GM21528 (cell line): ENCODE measurements around the gene RYR2.

Experiments used
- ATAC-seq: cut with Tn5 transposase; IDR thresholded peaks from one replicate; pipeline ENCODE4 v1.9.1; 2021; ENCODE audit warnings: mild to moderate bottlenecking, moderate library complexity; ENCODE audit not compliant: unreplicated experiment, low FRiP score

The RYR2 gene

DNA sequence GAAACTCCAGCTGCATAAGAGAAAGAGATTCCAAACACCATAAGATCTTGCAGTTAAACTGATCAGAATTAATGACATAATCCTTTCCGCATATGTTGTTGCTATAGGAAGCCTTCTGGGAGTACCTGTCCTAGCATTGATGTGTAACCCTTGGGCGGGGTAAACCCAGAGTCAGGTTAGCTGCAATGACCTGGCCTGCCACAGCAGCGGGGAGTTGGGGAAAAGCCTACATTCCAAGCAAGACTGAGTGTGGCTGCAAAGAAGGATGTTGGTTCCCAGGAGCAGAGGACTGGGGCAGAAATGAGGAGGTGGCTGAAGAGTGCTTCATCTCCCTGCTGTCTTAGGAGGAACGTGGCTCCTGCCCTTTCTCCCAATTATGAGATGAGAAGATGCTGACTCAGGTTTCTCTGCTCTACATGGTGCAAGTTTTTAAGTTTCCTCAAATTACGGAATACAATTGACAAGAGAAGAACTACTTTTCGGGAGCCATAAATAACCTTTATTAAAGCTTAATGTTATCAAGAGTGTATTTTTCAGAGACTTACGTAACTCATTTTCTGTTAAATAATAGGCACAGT is 142.1 kb downstream of the RYR2 start:
- ATAC-seq, result no peak

- no peak for ATAC-seq
Observed at GRCh38 chr1:237186675-237187074, 144.7 kb downstream of the RYR2 start.

DNA sequence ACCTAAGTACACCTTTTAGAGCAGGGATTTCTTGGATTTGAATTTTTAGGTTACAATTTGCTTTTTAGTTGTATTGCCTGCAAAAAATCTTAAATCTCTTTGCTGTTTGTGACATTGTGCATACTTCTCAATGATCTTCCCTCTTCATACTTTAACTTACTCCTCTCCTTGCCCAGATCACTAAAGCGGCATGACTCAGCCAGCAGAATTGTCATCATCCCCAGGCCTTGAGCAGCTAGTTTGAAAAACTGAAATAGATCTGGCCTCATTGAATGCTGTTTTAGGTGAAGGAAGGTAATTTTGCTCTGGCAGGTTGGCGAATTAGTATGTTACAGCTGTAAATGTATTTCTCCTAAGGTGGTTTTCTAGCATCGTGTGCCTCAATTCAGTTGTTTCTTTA is 145.9 kb downstream of the RYR2 start:
- no peak for ATAC-seq

DNA sequence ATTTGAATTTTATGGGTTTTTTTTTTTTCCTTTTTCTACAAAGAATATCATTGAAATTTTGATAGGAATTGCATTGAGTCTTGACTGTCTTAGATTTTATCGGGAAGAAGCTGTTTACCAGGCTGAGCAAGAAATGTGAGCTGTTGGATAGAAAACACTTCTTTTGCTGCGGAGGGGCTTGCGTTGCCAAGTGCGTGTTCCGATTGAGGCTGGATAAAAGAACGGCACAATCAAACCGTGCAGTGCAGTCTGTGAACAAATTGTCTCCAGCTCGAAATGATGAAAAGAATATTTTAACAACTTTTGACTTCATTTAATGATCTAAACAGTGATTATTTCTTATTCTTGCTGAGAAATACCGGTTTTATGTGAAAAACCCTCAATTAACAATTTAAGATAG is 149.4 kb downstream of the RYR2 start:
- no peak for ATAC-seq

DNA sequence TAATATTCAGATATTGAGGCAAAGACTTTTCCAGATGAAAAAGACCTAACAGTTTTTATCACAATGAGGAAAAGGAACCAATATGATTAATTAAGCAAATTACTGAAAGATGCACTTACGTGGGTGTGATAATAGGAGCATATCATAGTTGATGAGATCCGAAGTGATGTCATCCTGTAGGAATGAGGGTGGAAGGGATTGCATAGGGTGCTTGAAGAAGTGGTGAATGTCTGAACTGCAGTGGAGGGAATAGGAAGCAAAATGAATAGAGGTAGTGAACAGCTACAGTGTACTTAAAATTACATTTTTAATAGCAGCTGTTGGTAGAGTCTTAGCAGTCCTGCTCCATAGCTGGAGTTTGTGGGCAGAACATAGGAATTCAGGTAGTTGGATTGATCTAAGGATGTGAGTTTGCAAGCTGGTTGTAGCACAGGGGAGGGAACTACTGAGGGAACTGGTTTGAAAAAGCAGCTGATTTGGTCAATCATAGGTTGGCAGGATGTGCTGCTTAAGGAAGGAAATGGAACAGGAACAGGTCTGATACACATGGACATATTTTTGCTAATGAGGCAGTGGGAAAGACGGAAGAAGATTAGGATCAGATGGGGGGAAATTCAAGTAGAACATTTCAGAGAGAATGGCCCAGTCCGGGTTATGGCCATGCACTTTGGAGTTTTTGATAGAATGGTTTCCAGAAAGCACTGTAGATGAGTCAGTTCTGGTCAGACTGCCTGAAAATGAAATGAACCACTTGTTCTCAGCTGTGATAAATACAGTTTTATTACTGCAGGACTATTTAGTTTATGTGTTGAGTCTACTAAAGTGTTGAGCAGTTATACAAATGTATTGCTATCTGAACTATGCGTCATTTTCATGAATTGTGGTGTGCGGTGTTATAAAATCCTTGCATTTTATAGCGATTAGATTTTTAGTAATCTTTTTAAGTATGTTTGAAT is 155.8 kb downstream of the RYR2 start:
- no peak for ATAC-seq

- no peak for ATAC-seq
Observed at GRCh38 chr1:237199026-237199425, 157.0 kb downstream of the RYR2 start.

DNA sequence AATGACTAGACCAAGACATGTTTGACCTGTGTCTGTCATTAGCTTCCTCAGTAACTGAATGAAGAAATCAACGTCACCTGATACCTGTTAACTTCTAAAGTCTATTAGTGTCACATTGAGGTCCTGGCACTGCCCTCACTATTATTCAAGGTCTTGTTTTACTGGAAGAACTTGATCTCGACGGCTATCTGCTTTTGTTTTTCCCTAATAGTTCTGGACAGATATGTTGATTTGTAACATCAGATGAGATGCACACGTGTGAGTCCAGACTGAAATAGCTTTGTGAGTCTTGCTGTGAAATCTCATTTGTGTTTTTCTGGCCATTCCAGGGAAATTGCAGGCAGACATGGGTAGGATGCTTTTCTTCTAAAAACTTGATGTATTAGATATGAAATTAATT is 159.2 kb downstream of the RYR2 start:
- ATAC-seq, result no peak

DNA sequence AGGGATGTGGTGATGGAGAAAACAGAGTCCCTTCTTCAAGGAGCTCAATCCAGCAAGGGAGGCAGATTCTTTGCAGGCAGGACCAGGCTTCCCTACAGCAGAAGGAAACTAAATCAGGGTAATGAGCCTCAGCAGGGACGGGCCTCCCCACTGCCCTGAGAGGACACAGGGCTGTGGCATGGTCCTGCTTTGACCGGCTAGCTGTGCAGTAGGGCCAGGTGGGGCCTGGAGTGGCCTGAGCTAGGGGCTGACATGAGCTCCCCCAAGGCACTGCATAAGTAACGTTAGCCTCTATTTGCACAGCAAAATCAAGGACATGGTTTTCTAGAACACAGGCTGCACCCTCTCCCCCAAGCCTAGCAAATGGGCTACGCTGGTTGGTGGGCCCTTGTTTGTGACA is 162.9 kb downstream of the RYR2 start:
- ATAC-seq, result no peak

DNA sequence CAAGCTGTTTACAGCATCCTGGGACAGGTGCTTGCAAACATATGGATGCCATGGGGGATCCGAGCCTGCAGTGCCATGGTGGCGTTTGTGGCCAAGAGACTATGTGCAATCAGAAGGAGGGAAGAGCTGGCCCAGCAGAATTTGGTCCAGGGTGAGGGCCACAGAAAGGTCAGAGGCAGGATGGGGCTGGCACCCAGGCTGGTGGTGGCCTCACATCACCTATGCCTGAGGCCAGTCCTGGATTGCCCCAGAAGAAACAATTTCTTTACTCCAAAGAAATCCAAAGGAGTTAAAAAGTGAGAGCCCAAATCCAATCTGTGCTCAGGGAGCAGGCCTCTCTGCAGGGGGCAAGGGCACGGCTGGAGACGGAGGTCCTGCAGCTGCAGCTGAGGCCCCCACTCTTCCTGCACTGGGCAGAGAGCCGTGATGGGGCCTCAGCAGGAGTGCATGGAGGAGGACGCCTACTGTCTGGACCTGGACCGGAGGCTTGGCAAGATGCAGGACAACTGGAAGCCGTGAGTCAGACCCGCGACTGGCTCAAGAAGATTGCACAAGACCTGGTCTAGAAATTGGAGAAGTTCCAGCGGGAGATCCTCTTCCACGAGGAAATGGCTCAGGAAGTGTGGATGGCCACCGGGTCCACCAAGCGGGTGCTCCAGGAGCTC is 163.5 kb downstream of the RYR2 start:
- ATAC-seq, result no peak

- ATAC-seq, result no peak
Observed at GRCh38 chr1:237206065-237206414, 164.1 kb downstream of the RYR2 start.

DNA sequence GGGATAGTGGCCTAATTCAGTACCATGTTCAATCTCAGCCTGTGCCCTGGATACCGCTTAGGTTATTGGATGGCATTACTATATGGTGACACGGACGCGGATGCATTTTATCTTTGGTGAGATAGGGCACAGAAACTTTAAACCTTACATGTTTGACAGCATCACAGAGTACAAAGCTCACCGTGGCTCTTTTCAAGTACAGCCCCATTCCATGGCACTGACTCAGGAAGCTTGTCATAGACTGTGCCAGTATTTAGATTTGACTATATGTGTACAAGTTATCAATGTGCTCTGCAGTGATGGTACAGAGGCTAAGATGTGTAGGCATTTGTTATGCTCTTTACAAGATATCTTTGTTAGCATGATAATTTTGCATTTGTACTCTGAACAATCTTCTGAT is 169.0 kb downstream of the RYR2 start:
- no peak for ATAC-seq

- no peak for ATAC-seq
Observed at GRCh38 chr1:237211540-237211939, 169.6 kb downstream of the RYR2 start.

DNA sequence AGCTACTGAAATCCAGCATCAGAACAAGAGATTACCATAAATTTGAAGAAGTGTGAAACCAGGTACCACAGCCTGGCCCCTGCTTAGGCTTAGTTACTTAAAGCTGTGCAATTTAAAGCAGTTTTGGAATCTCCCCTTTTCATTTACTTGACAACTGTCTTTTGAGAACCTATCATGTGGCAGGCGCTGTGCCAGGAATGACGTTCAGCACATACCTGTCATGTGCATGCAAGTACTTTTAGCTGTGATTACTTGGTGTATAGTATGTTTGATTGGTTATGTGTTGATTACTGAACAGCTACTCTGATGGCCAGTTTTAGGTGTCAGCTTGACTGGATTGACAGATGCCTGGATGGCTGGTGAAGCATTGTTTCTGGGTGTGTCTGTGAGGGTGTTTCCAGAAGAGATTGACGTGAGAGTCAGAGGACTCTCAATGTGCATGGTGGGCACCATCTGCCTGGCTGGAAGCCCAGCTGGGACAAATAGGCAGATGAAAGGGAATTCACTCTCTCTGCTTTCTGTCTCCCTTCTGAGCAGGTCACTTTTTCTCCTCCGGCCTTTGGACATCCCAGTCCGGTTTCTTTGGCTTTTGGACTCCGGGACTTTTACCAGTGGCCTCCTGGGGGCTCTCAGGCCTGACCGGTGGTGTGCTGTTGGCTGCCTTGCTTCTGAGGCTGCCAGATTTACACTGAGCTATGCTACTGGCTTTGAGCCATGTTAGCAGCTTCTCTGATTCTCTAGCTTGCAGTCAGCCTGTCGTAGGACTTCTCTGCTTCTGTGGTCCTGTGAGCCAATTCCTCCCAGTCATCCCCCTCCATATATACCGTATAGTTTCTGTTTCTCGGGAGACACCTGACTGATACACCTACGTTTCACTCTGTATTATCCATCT is 178.0 kb downstream of the RYR2 start:
- no peak for ATAC-seq

DNA sequence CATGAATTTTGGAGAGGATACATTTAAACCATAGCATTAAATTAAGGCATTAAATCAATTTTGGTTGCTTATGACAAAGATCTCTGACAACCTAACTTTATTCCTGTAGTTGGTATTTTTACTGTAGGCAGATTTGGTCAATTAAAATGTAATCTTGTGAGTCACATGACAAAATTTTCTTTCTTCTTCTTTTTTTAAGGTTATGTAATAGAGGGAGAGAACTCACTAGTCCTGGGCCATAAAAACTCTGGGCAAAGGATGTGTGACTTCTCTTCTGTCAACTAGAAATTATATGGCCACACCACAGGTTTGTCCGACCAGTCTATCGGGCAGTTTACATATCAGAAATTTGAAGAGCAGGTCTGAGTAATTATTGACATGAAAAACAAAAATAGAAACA is 181.4 kb downstream of the RYR2 start:
- ATAC-seq, result no peak

DNA sequence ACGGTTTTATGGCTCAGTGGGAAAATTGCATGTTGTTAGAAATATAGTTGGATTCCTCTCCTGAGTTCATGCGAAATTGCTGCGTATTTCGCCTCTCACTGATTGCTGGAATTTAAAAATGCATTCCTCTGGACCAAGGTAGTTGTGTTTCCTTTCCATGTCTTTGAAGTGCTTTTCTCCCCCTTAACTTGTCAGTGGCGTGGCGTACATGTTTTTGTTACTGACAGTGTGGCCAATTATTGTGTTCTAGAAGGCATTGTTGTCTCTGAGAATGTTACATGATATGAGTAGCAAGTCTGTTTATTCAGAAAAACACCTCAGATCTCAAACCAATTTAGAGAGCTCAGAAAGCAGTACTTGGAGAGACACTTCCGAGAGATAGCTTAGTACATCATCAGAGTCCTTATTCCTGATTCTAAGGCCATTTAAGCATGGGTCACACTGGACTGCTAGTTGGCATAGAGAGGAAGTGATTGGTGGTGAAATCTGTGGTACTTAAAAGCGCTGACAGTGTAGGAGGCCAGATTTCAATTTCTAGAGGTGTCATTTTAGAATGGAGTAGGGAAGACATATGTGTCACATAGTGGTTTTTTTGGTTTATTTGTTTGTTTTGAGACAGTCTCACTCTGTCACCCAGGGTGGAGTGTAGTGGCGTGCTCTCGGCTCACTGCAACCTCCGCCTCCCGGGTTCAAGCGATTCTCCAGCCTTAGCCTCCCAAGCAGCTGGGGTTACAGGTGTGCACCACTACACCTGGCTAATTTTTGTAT is 184.4 kb downstream of the RYR2 start:
- ATAC-seq, result no peak

DNA sequence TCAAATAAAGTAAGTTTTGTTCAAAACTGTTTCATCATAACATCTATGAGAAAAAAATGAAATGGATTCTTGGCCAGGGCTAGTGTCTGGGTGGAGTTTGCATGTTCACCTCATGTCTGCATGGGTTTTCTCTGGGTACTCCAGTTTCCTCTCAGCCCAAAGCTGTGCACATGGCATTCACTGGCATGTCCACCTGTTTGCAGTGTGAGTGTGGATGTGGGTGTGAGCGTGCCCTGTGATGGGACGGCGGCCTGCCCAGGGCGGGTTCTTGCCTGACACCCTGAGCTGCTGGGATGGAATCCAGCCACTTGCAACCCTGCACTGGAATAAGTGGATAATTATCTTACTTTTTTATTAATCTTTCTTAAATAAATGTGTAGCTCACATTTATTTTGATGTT is 185.5 kb downstream of the RYR2 start:
- no peak for ATAC-seq

DNA sequence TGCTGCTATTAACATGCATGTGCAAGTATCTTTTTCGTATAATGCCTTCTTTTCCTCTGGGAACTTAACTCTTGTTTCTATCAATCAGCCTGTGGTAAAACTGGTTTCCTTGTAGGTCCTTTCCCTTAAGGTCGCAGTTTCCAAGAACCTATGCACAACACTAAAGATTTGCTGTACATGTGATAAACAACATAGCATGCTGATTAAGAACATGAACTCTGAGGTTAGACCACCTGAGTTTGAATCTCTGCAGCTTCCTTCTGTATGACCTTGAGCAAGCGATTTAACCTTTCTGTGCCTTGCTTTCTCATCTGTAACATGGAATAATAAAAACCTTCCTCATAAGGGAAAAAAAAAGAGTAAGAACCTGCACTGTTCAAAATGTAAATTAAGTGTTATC is 186.4 kb downstream of the RYR2 start:
- ATAC-seq, result no peak

DNA sequence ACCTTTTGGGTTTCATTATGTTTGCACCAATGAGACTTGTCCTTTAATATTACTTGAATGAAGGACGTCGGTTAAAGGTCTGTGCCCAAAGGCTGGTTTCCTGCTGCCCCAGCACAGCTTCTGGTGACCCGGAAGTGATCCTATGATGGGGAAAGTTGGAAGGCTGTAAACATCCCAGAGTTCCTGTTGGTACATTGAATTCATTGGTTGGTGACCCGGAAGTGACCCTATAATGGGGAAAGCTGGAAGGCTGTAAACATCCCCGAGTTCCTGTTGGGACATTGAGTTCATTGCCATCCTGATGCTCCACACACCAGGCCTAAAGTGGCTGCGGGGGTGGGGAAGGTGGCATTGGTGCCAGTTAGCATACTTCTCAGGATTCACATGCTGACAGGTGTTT is 187.3 kb downstream of the RYR2 start:
- no peak for ATAC-seq

DNA sequence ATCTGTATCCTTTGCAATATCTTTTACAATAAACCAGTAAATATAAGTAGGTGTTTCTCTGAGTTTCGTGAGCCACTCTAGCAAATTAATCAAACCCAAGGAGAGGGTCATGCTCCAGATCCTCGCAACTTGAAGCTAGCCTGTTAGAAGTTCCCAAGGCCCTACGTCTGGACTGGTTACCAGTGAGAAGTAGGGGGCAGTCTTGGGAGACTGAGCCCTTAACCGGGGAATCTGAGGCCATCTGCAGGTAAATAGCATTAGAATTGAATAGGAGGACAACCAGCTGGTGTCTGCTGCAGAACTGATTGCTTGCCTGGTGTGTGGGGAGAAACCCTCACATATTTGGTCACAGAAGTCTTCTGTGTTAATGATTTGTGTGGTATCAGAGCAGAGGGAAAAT is 190.5 kb downstream of the RYR2 start:
- no peak for ATAC-seq

DNA sequence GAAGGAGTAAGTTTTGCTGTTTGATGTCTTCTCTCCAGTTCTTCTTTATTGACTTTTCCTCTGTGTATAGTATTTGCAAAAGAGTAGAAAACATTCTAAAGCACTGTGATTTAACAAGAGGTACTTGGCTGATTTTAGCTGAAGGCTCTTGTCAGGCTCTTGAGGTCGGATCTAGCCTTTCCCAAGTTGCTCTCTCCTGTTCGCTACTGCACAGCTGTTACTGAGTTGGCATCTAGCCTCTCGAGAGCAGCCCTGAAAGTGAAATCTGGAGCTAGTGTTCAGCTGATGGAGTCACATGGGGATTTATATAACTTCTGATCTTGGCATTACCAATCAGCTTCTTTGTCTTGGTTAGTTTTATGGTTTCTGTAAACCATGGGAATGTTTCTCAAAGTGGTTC is 193.1 kb downstream of the RYR2 start:
- ATAC-seq, result no peak
